Kidney capillary endothelial cell (primary cell): ENCODE results near the gene TRH.

Experiments used
- DNase-seq: peaks from one replicate; pipeline ENCODE4 v3.0.0-alpha.2; 2018; ENCODE audit warnings: low spot score

The TRH gene

GRCh38 chr3:129974564-129974832 lies at the start of gene TRH:
Gene TRH, plus strand, starts transcription at chr3:129974720. Its CDS starts 1,097 bp downstream, at chr3:129975817.
- DNase-seq: no peak

- no peak for DNase-seq
Measured at GRCh38 chr3:129927072-129927471, 47.4 kb upstream of the TRH start.

- no peak for DNase-seq
Measured at GRCh38 chr3:129929383-129929782, 45.1 kb upstream of the TRH start.

- DNase-seq: no peak
Measured at GRCh38 chr3:129933471-129933870, 41.0 kb upstream of the TRH start.

- peak; percentile 30 for DNase-seq
Measured at GRCh38 chr3:129934234-129935123, 40.0 kb upstream of the TRH start.

GRCh38 chr3:129936757-129937156 lies 37.8 kb upstream of the TRH start:
- DNase-seq: peak; percentile 26

- no peak for DNase-seq
Measured at GRCh38 chr3:129937717-129938116, 36.8 kb upstream of the TRH start.

GRCh38 chr3:129938140-129938930 lies 36.2 kb upstream of the TRH start:
- DNase-seq: no peak

- DNase-seq: no peak
Measured at GRCh38 chr3:129940086-129940485, 34.4 kb upstream of the TRH start.

- DNase-seq: peak; percentile 64
Measured at GRCh38 chr3:129942296-129942695, 32.2 kb upstream of the TRH start.

- no peak for DNase-seq
Measured at GRCh38 chr3:129943020-129943419, 31.5 kb upstream of the TRH start.

GRCh38 chr3:129944709-129945108 lies 29.8 kb upstream of the TRH start:
- DNase-seq: no peak

GRCh38 chr3:129947538-129948240 lies 26.8 kb upstream of the TRH start:
- no peak for DNase-seq

GRCh38 chr3:129950318-129951046 lies 24.0 kb upstream of the TRH start:
- no peak for DNase-seq

- DNase-seq: no peak
Measured at GRCh38 chr3:129952556-129953355, 21.8 kb upstream of the TRH start.

GRCh38 chr3:129953621-129954020 lies 20.9 kb upstream of the TRH start:
- no peak for DNase-seq

GRCh38 chr3:129954514-129954913 lies 20.0 kb upstream of the TRH start:
- no peak for DNase-seq

GRCh38 chr3:129956936-129957335 lies 17.6 kb upstream of the TRH start:
- no peak for DNase-seq

- no peak for DNase-seq
Measured at GRCh38 chr3:129958755-129959154, 15.8 kb upstream of the TRH start.

- DNase-seq: no peak
Measured at GRCh38 chr3:129961141-129961541, 13.4 kb upstream of the TRH start.

- DNase-seq: no peak
Measured at GRCh38 chr3:129962600-129962999, 11.9 kb upstream of the TRH start.
